Psoas muscle (tissue), 8 donors: ENCODE measurements around the gene CHP2. TPM values are rescaled to one million over a fixed set of nuclear protein-coding genes. Genes with fewer than 3 reads are reported as not detected.

ENCODE experiments used
- ATAC-seq, 4 donors: fragments of 200-7000 bp; cut with Tn5 transposase; one replicate each; pipeline ENCODE4 v1.9.1; 2020; ENCODE audit warnings: moderate library complexity in 3 of 4, mild to moderate bottlenecking in 2 of 4
- DNase-seq, 2 donors: peaks; one replicate each; pipeline ENCODE4 v3.0.0-alpha.2; 2020
- H3K27ac ChIP-seq: fragments of 200-600 bp; one replicate; pipeline ENCODE4 v1.8.0; 2022
- H3K27me3 ChIP-seq, 3 donors: fragments of 200-600 bp in 1 of 3; one replicate each; pipeline versions ENCODE4 v1.6.1 to v1.8.0; 2013 to 2022; ENCODE audit warnings: low read length in 2 of 3, mild to moderate bottlenecking in 2 of 3, moderate library complexity in 1 of 3; ENCODE audit not compliant: insufficient read depth in 3 of 3
- H3K36me3 ChIP-seq, 2 donors: fragments of 200-600 bp in 1 of 2; one replicate each; pipeline versions ENCODE4 v1.6.1 to v1.8.0; 2013 to 2022; ENCODE audit warnings: low read depth in 1 of 2, mild to moderate bottlenecking in 1 of 2, moderate library complexity in 1 of 2; ENCODE audit not compliant: insufficient read depth in 1 of 2
- H3K4me1 ChIP-seq: fragments of 200-600 bp; one replicate; pipeline ENCODE4 v1.8.0; 2022
- H3K4me3 ChIP-seq: fragments of 200-600 bp; one replicate; pipeline ENCODE4 v1.8.0; 2022; ENCODE audit warnings: mild to moderate bottlenecking
- H3K9me3 ChIP-seq: fragments of 200-600 bp; one replicate; pipeline ENCODE4 v1.8.0; 2022
- CTCF ChIP-seq: fragments of 200-600 bp; IDR thresholded peaks from one replicate; pipeline ENCODE4 v1.8.0; 2022; ENCODE audit warnings: antibody characterized with exemption
- WGBS, 3 donors: extraction: QIAGEN DNeasy Blood & Tissue Kit; methylation state at CpG; one replicate each; pipeline versions ENCODE4 v1.1.6 to v1.1.7; 2013; 5-methylcytosine and 5-hydroxymethylcytosine counted together
- intact Hi-C, 2 donors: fragments of 100-400 bp; cut with DNase I; formaldehyde crosslinking; loops; one replicate each; pipeline versions ENCODE4 v1.11.0 to v1.14.2; 2022
- polyA plus RNA-seq, 3 donors: library from polyadenylated mRNA; stranded (reverse); fragments of 200-250 nt; gene quantifications; one replicate each; pipeline ENCODE4 v1.2.3, GENCODE V29; 2013
- total RNA-seq, 4 donors: library from RNA; stranded (reverse); fragmentation: NEBNext Ultra II Directional in 2 of 4; extraction: Animal tissue kit (Norgen Biotek cat#: 25700) in 2 of 4; gene quantifications; one replicate each; pipeline versions ENCODE4 v1.2.1 to v1.2.4, GENCODE V29; 2021 to 2023
- donor health status: healthy with polysubstance abuse.
- donor health status: DM: no; HTN: no; CAD: no; lungs with moderate emphysema.
- donor health status: Bipolar disorder and iron deficiency.
- donor health status: healthy.
- donor health status: DM: yes; HTN: yes; CAD: no.
- donor health status: DM: no; HTN: no; CAD: no.
- donor health status: DM: no; HTN: no; CAD: no.
- donor health status: DM: yes; HTN: yes; CAD: no.

Gene CHP2
- total and polyA plus RNA-seq, 7 donors, result 0.05 to 0.08 TPM; not detected in 5

GRCh38 chr16:23781176-23781575, 26.4 kb downstream of the CHP2 start:
- H3K36me3 ChIP-seq, result no peaks in the 10 kb centered on the region
- H3K9me3 ChIP-seq, result no peaks in the 10 kb centered on the region
- ATAC-seq, result no peak
- H3K4me1 ChIP-seq, result no peaks in the 10 kb centered on the region
- intact Hi-C loops, result no loop called here
- H3K4me3 ChIP-seq, result no peak overlapping the region
- H3K27me3 ChIP-seq, result peaks cover 0 to 3% (median 0%) of the 10 kb centered on the region in 3 donors
- TF ChIP-seq CTCF, result no peak
- 79 to 86% (median 82%) methylated on average over 1 of the region's 1 CpG for WGBS, 3 donors
- H3K27ac ChIP-seq, result no peak overlapping the region
- no peak for DNase-seq

GRCh38 chr16:23784811-23785447, 30.1 kb downstream of the CHP2 start:
- DNase-seq, result no peak
- ATAC-seq, result no peak
- Histone ChIP-seq H3K36me3 (no peaks in the 10 kb centered on the region), H3K4me1 (no peaks in the 10 kb centered on the region), H3K27me3 (peaks cover 0 to 3% (median 0%) of the 10 kb centered on the region in 3 donors), H3K4me3 (no peak overlapping the region), H3K9me3 (no peaks in the 10 kb centered on the region), H3K27ac (no peak overlapping the region)
- intact Hi-C loops, result no loop called here
- no peak for TF ChIP-seq CTCF
- WGBS, 3 donors, result 77 to 78% (median 77%) methylated on average over 4 of the region's 4 CpGs

- Histone ChIP-seq H3K27me3 (peaks cover 0 to 3% (median 0%) of the 10 kb centered on the region in 3 donors), H3K27ac (no peak overlapping the region), H3K9me3 (no peaks in the 10 kb centered on the region), H3K4me1 (no peaks in the 10 kb centered on the region), H3K4me3 (no peak overlapping the region), H3K36me3 (no peaks in the 10 kb centered on the region)
- DNase-seq, result no peak
- no peak for ATAC-seq
- intact Hi-C loops, result no loop called here
- 78 to 92% (median 81%) methylated on average over 4 of the region's 4 CpGs for WGBS, 3 donors
- TF ChIP-seq CTCF, result no peak
Measured at GRCh38 chr16:23785842-23786241, 31.0 kb downstream of the CHP2 start.

GRCh38 chr16:23786964-23787561, 32.2 kb downstream of the CHP2 start:
- H3K36me3 ChIP-seq, result no peaks in the 10 kb centered on the region
- H3K9me3 ChIP-seq, result no peaks in the 10 kb centered on the region
- intact Hi-C loops, result no loop called here
- no peak overlapping the region for H3K4me3 ChIP-seq
- ATAC-seq (no peak), DNase-seq (no peak)
- H3K27ac ChIP-seq, result no peak overlapping the region
- WGBS, 3 donors, result 11 to 15% (median 13%) methylated on average over 6 of the region's 6 CpGs
- TF ChIP-seq CTCF, result no peak
- H3K4me1 ChIP-seq, result no peaks in the 10 kb centered on the region
- peaks cover 0 to 3% (median 0%) of the 10 kb centered on the region in 3 donors for H3K27me3 ChIP-seq
